Astrocyte (in vitro differentiated cells and primary cell): ENCODE measurements around the gene DIO1. TPM values are rescaled to one million over a fixed set of nuclear protein-coding genes. Genes with fewer than 3 reads are reported as not detected.

ENCODE experiments used
- DNase-seq: peaks from one replicate; pipeline ENCODE4 v3.0.0-alpha.2; 2010; ENCODE audit warnings: low read depth
- FAIRE-seq: peaks from 2 replicates; lab custom pipeline; 2011; peaks lifted over from hg19 to GRCh38; lab: Jason Lieb, UNC
- H2AFZ ChIP-seq: 2 replicates; pipeline ENCODE4 v1.6.0; 2012; ENCODE audit warnings: low read depth, low read length, inconsistent platforms
- H3K27ac ChIP-seq: 2 replicates; pipeline ENCODE4 v1.5.1; 2011; ENCODE audit warnings: low read depth, low read length, inconsistent platforms
- H3K27me3 ChIP-seq: 2 replicates; pipeline ENCODE4 v1.6.0; 2011; ENCODE audit warnings: low read length, inconsistent platforms; ENCODE audit not compliant: insufficient read depth
- H3K36me3 ChIP-seq: 2 replicates; pipeline ENCODE4 v1.5.1; 2011; ENCODE audit warnings: low read length, inconsistent platforms; ENCODE audit not compliant: insufficient read depth
- H3K4me1 ChIP-seq: 2 replicates; pipeline ENCODE4 v1.5.1; 2011; ENCODE audit warnings: low read length, inconsistent platforms; ENCODE audit not compliant: insufficient read depth
- H3K4me2 ChIP-seq: 2 replicates; pipeline ENCODE4 v1.6.0; 2012; ENCODE audit warnings: low read length, inconsistent platforms
- H3K4me3 ChIP-seq: 2 replicates; pipeline ENCODE4 v1.5.1; 2011; ENCODE audit warnings: low read depth, mild to moderate bottlenecking, low read length, inconsistent platforms; ENCODE audit not compliant: insufficient read depth
- H3K79me2 ChIP-seq: 2 replicates; pipeline ENCODE4 v1.6.0; 2012; ENCODE audit warnings: mild to moderate bottlenecking, low read length, inconsistent platforms; ENCODE audit not compliant: insufficient read depth
- H3K9ac ChIP-seq: 2 replicates; pipeline ENCODE4 v1.6.0; 2012; ENCODE audit warnings: mild to moderate bottlenecking, low read length, inconsistent platforms
- H3K9me3 ChIP-seq: 2 replicates; pipeline ENCODE4 v1.5.1; 2012; ENCODE audit warnings: low read depth, mild to moderate bottlenecking, low read length, inconsistent platforms; ENCODE audit not compliant: insufficient read depth
- H4K20me1 ChIP-seq: 2 replicates; pipeline ENCODE4 v1.6.0; 2012; ENCODE audit warnings: low read length, inconsistent platforms; ENCODE audit not compliant: insufficient read depth
- H3K27ac Mint-ChIP-seq: one replicate; pipeline ENCODE4 v1.8.0; 2021; ENCODE audit warnings: mild to moderate bottlenecking, mixed read lengths; ENCODE audit not compliant: unreplicated experiment
- H3K27me3 Mint-ChIP-seq: one replicate; pipeline ENCODE4 v1.8.0; 2021; ENCODE audit warnings: low read depth, mixed read lengths; ENCODE audit not compliant: unreplicated experiment
- H3K36me3 Mint-ChIP-seq: one replicate; pipeline ENCODE4 v1.8.0; 2021; ENCODE audit warnings: low read depth, mixed read lengths; ENCODE audit not compliant: unreplicated experiment
- H3K4me1 Mint-ChIP-seq: one replicate; pipeline ENCODE4 v1.8.0; 2021; ENCODE audit warnings: low read depth, mixed read lengths; ENCODE audit not compliant: unreplicated experiment
- H3K4me3 Mint-ChIP-seq: one replicate; pipeline ENCODE4 v1.8.0; 2021; ENCODE audit warnings: mild to moderate bottlenecking, moderate library complexity, mixed read lengths; ENCODE audit not compliant: unreplicated experiment
- H3K9me3 Mint-ChIP-seq: one replicate; pipeline ENCODE4 v1.8.0; 2021; ENCODE audit warnings: mild to moderate bottlenecking, mixed read lengths; ENCODE audit not compliant: unreplicated experiment
- CTCF ChIP-seq: IDR thresholded peaks from 2 replicates; pipeline ENCODE4 v1.5.1; 2011; ENCODE audit warnings: low read depth, mild to moderate bottlenecking, inconsistent platforms, low read length, moderate library complexity; ENCODE audit not compliant: insufficient read depth
- EZH2 ChIP-seq: IDR thresholded peaks from 2 replicates; pipeline ENCODE4 v1.6.1; 2012; ENCODE audit warnings: mild to moderate bottlenecking, low read length, inconsistent platforms; ENCODE audit not compliant: insufficient read depth
- total RNA-seq: library from RNA; stranded (reverse); gene quantifications from 2 replicates; pipeline ENCODE4 v1.2.1, GENCODE V29; 2021

DIO1 gene
- total RNA-seq, 1 donor from 2014 or later = not detected

- no peaks in the 10 kb centered on the region for H4K20me1 ChIP-seq
- TF ChIP-seq EZH2 (no peak), CTCF (no peak)
- no peaks in the 10 kb centered on the region for H3K36me3 ChIP-seq
- Mint-ChIP-seq H3K4me1 (peaks cover 13% of the 10 kb centered on the region), H3K36me3 (peaks cover 21% of the 10 kb centered on the region), H3K4me3 (no peak overlapping the region), H3K27me3 (no peaks in the 10 kb centered on the region), H3K9me3 (peaks cover 2% of the 10 kb centered on the region), H3K27ac (no peak overlapping the region)
- H3K4me1 ChIP-seq = no peaks in the 10 kb centered on the region
- no peak overlapping the region for H2AFZ ChIP-seq
- no peaks in the 10 kb centered on the region for H3K9me3 ChIP-seq
- no peak overlapping the region for H3K4me2 ChIP-seq
- no peaks in the 10 kb centered on the region for H3K79me2 ChIP-seq
- no peak overlapping the region for H3K9ac ChIP-seq
- H3K27me3 ChIP-seq = no peaks in the 10 kb centered on the region
- FAIRE-seq (no peak), DNase-seq (no peak)
- H3K4me3 ChIP-seq = no peak overlapping the region
- H3K27ac ChIP-seq = no peak overlapping the region
These were observed 24.4 kb downstream of the DIO1 start for GRCh38 chr1:53918343-53918742.

- H3K9me3 ChIP-seq = no peaks in the 10 kb centered on the region
- no peak overlapping the region for H3K27ac ChIP-seq
- FAIRE-seq (no peak), DNase-seq (no peak)
- H3K4me1 ChIP-seq = no peaks in the 10 kb centered on the region
- H3K4me3 ChIP-seq = no peak overlapping the region
- TF ChIP-seq EZH2 (no peak), CTCF (no peak)
- H2AFZ ChIP-seq = no peak overlapping the region
- Mint-ChIP-seq H3K27ac (peak overlapping the region; percentile 88), H3K27me3 (no peaks in the 10 kb centered on the region), H3K4me1 (peaks cover 13% of the 10 kb centered on the region), H3K36me3 (peaks cover 17% of the 10 kb centered on the region), H3K4me3 (peak overlapping the region; percentile 18), H3K9me3 (peaks cover 2% of the 10 kb centered on the region)
- no peaks in the 10 kb centered on the region for H4K20me1 ChIP-seq
- no peaks in the 10 kb centered on the region for H3K36me3 ChIP-seq
- no peaks in the 10 kb centered on the region for H3K27me3 ChIP-seq
- H3K79me2 ChIP-seq = no peaks in the 10 kb centered on the region
- no peak overlapping the region for H3K9ac ChIP-seq
- no peak overlapping the region for H3K4me2 ChIP-seq
These were observed 25.7 kb downstream of the DIO1 start for GRCh38 chr1:53919675-53920066.

GRCh38 chr1:53927376-53927881 lies 33.4 kb downstream of the DIO1 start:
- H2AFZ ChIP-seq = no peak overlapping the region
- no peaks in the 10 kb centered on the region for H3K36me3 ChIP-seq
- FAIRE-seq (no peak), DNase-seq (no peak)
- no peak overlapping the region for H3K9ac ChIP-seq
- Mint-ChIP-seq H3K27me3 (no peaks in the 10 kb centered on the region), H3K4me1 (no peaks in the 10 kb centered on the region), H3K4me3 (no peak overlapping the region), H3K9me3 (peaks cover 2% of the 10 kb centered on the region), H3K36me3 (peaks cover 29% of the 10 kb centered on the region), H3K27ac (no peak overlapping the region)
- no peaks in the 10 kb centered on the region for H3K27me3 ChIP-seq
- H3K27ac ChIP-seq = no peak overlapping the region
- no peaks in the 10 kb centered on the region for H4K20me1 ChIP-seq
- no peaks in the 10 kb centered on the region for H3K79me2 ChIP-seq
- no peak for TF ChIP-seq EZH2
- TF ChIP-seq CTCF = no peak
- peaks cover under 1% of the 10 kb centered on the region for H3K9me3 ChIP-seq
- H3K4me3 ChIP-seq = no peak overlapping the region
- no peak overlapping the region for H3K4me2 ChIP-seq
- no peaks in the 10 kb centered on the region for H3K4me1 ChIP-seq
